Mesendoderm (in vitro differentiated cells): ENCODE results near the gene MYBPHL.

Experiments used
- DNase-seq: peaks from one replicate; pipeline ENCODE4 v3.0.0; 2013
- H2AK5ac ChIP-seq: 2 replicates; pipeline ENCODE4 v1.6.1; 2013; ENCODE audit warnings: low read length, inconsistent platforms
- H2BK120ac ChIP-seq: 2 replicates; pipeline ENCODE4 v1.6.1; 2013; ENCODE audit warnings: low read depth, mild to moderate bottlenecking, low read length, moderate library complexity, mixed read lengths
- H2BK15ac ChIP-seq: replicated peaks from 2 replicates; pipeline ENCODE4 v1.6.1; 2013; ENCODE audit warnings: low read depth, mild to moderate bottlenecking, moderate library complexity
- H2BK5ac ChIP-seq: 2 replicates; pipeline ENCODE4 v1.6.1; 2013; ENCODE audit warnings: low read length, inconsistent platforms
- H3K18ac ChIP-seq: 2 replicates; pipeline ENCODE4 v1.6.1; 2013; ENCODE audit warnings: mild to moderate bottlenecking, low read length, mixed read lengths
- H3K23ac ChIP-seq: one replicate; pipeline ENCODE4 v1.6.1; 2013; ENCODE audit warnings: low read length
- H3K27ac ChIP-seq: 2 replicates; pipeline ENCODE4 v1.5.1; 2013; ENCODE audit warnings: low read depth, mild to moderate bottlenecking, inconsistent platforms, low read length, moderate library complexity
- H3K27me3 ChIP-seq: 2 replicates; pipeline ENCODE4 v1.6.1; 2013; ENCODE audit warnings: low read length, control low read depth, mild to moderate bottlenecking, inconsistent platforms; ENCODE audit not compliant: insufficient read depth, poor library complexity
- H3K36me3 ChIP-seq: 2 replicates; pipeline ENCODE4 v1.6.1; 2013; ENCODE audit warnings: low read length, inconsistent platforms; ENCODE audit not compliant: control insufficient read depth, insufficient read depth
- H3K4ac ChIP-seq: one replicate; pipeline ENCODE4 v1.6.1; 2013; ENCODE audit warnings: low read depth, mild to moderate bottlenecking, low read length, moderate library complexity
- H3K4me1 ChIP-seq: 2 replicates; pipeline ENCODE4 v1.6.1; 2013; ENCODE audit warnings: low read depth, low read length, inconsistent platforms; ENCODE audit not compliant: control insufficient read depth
- H3K4me2 ChIP-seq: 2 replicates; pipeline ENCODE4 v1.6.1; 2013; ENCODE audit warnings: low read length
- H3K4me3 ChIP-seq: 2 replicates; pipeline ENCODE4 v1.5.1; 2013; ENCODE audit warnings: mild to moderate bottlenecking, low read length
- H3K56ac ChIP-seq: one replicate; pipeline ENCODE4 v1.6.1; 2013; ENCODE audit warnings: low read length
- H3K79me1 ChIP-seq: 2 replicates; pipeline ENCODE4 v1.6.1; 2013; ENCODE audit warnings: low read length, inconsistent platforms
- H3K79me2 ChIP-seq: 2 replicates; pipeline ENCODE4 v1.6.1; 2013; ENCODE audit warnings: mild to moderate bottlenecking, low read length; ENCODE audit not compliant: control insufficient read depth, insufficient read depth
- H3K9ac ChIP-seq: 2 replicates; pipeline ENCODE4 v1.6.1; 2013; ENCODE audit warnings: low read length, inconsistent platforms
- H4K5ac ChIP-seq: one replicate; pipeline ENCODE4 v1.6.1; 2013; ENCODE audit warnings: low read length
- H4K8ac ChIP-seq: one replicate; pipeline ENCODE4 v1.6.1; 2013; ENCODE audit warnings: low read depth, mild to moderate bottlenecking, control low read depth, low read length, moderate library complexity
- WGBS: extraction: QIAGEN DNeasy Blood & Tissue Kit; methylation state at CpG from one replicate; pipeline ENCODE4 v1.1.7; 2013; ENCODE audit warnings: low lambda C conversion rate, missing lambda C conversion rate; ENCODE audit not compliant: insufficient coverage; ENCODE audit errors: extremely low coverage; 5-methylcytosine and 5-hydroxymethylcytosine counted together

Gene MYBPHL

GRCh38 chr1:109296782-109297181, 10.0 kb downstream of the MYBPHL start:
- Histone ChIP-seq H3K27me3 (no peaks in the 10 kb centered on the region), H3K23ac (no peak overlapping the region), H3K4me2 (no peak overlapping the region), H3K4me3 (no peak overlapping the region), H3K18ac (no peak overlapping the region), H4K8ac (no peak overlapping the region), H3K9ac (no peak overlapping the region), H3K79me1 (no peaks in the 10 kb centered on the region), H3K56ac (peak overlapping the region; percentile 34), H3K4me1 (no peaks in the 10 kb centered on the region), H3K36me3 (no peaks in the 10 kb centered on the region), H2BK15ac (no peak overlapping the region), H4K5ac (no peak overlapping the region), H3K79me2 (no peaks in the 10 kb centered on the region), H2BK120ac (no peak overlapping the region), H2AK5ac (no peak overlapping the region), H3K4ac (no peak overlapping the region), H3K27ac (no peak overlapping the region), H2BK5ac (no peak overlapping the region)
- no peak for DNase-seq
- WGBS: no CpG with 5 or more reads among the region's 16 CpGs

DNA sequence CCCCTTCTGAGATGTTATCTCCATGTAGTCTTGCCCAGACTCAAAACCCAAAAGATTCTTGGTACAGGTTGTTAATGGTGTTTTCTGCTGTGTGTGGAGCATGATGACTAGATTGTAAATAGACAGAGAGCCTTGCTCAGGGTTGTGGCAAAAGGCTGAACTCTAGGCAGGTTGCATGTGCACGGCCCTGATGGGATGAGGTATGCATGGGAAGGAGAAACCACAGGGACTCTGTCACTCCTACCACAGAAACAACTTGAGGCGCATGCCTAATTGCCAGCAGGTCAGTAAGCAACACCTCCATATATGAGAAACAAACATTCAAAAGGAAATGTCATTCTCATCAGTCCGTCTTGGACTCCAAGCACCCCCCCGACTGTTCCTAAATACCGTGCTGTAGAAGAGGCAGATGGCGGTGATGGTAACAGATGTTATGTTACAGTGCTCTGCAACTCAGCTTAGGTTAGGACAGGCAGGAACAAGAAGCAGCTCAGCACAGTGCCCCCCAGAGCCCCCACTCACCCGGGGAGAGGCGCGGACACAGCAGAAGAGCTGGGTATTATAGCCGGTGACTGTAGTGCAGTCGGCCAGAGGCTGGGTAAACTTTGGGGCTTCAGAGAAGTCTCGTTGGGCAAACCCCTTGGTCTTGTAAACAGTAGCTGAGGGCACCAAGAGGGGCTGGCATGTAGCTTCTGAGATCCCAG, 10.9 kb downstream of the MYBPHL start:
- H4K8ac ChIP-seq: no peak overlapping the region
- H4K5ac ChIP-seq: no peak overlapping the region
- no peak for DNase-seq

DNA sequence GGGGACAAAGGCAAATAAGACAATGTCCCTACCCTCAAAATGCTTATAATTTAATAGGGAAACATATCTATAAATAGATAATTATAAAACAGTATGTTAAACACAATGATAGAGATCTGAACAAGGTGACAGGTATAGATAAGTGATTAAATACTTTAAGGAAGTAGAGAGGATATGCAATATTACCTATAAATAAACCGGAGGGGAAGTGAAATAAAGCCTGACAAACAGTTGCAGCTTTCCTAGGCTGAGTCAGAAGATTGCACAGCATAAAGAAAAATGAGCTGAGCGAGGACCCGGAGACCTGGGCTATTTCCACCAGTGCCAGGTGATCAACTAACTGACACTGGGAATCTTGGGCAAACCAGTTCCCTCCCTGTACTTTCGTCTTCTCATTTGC, 12.3 kb downstream of the MYBPHL start:
- Histone ChIP-seq H3K9ac (no peak overlapping the region), H2BK120ac (no peak overlapping the region), H3K27me3 (no peaks in the 10 kb centered on the region), H3K18ac (no peak overlapping the region), H3K79me2 (no peaks in the 10 kb centered on the region), H3K4ac (no peak overlapping the region), H2BK5ac (no peak overlapping the region), H3K23ac (no peak overlapping the region), H4K8ac (no peak overlapping the region), H2AK5ac (no peak overlapping the region), H3K79me1 (no peaks in the 10 kb centered on the region), H3K56ac (no peak overlapping the region), H3K36me3 (no peaks in the 10 kb centered on the region), H4K5ac (no peak overlapping the region), H3K4me3 (no peak overlapping the region), H3K4me2 (no peak overlapping the region), H2BK15ac (no peak overlapping the region), H3K27ac (no peak overlapping the region), H3K4me1 (no peaks in the 10 kb centered on the region)
- DNase-seq: no peak
- WGBS: no CpG with 5 or more reads among the region's 4 CpGs

More for the DNA sequence above, 10.9 kb downstream of the MYBPHL start:
- Histone ChIP-seq H3K36me3 (no peaks in the 10 kb centered on the region), H3K4me1 (no peaks in the 10 kb centered on the region), H3K4ac (no peak overlapping the region), H3K56ac (no peak overlapping the region), H3K27me3 (no peaks in the 10 kb centered on the region), H3K27ac (no peak overlapping the region), H3K23ac (no peak overlapping the region), H3K4me2 (no peak overlapping the region), H3K79me1 (no peaks in the 10 kb centered on the region), H3K79me2 (no peaks in the 10 kb centered on the region), H3K9ac (no peak overlapping the region), H3K4me3 (no peak overlapping the region), H2AK5ac (no peak overlapping the region), H2BK5ac (no peak overlapping the region), H2BK120ac (no peak overlapping the region), H2BK15ac (no peak overlapping the region), H3K18ac (no peak overlapping the region)
- WGBS: no CpG with 5 or more reads among the region's 12 CpGs

DNA sequence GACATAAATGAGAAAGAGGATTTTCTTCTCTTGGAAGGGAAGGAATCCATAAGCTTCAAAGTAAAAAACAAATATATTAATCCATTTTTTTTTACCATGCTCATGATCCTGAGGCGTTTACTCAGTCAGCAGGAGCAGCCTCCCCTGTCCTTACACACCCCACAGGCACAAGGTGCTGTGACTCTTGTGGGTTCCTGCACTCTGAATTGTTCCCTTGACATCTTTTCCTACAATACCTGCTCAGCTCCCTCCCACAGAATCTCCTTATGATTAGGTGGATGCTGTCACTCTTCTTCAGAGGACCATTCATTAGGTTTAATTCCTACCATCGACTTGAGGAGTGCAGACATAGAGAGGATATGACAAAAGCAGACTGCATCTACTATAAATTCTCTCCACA, 13.8 kb downstream of the MYBPHL start:
- no peak overlapping the region for H4K8ac ChIP-seq
- H2BK5ac ChIP-seq: no peak overlapping the region
- no peak overlapping the region for H2AK5ac ChIP-seq
- DNase-seq: no peak
- no peaks in the 10 kb centered on the region for H3K27me3 ChIP-seq
- H3K36me3 ChIP-seq: no peaks in the 10 kb centered on the region
- no peak overlapping the region for H2BK15ac ChIP-seq
- no peak overlapping the region for H4K5ac ChIP-seq
- no peak overlapping the region for H3K23ac ChIP-seq
- no peak overlapping the region for H3K27ac ChIP-seq
- H3K4ac ChIP-seq: no peak overlapping the region
- no peak overlapping the region for H2BK120ac ChIP-seq
- no peak overlapping the region for H3K4me3 ChIP-seq
- no peak overlapping the region for H3K4me2 ChIP-seq
- H3K4me1 ChIP-seq: no peaks in the 10 kb centered on the region
- no peak overlapping the region for H3K56ac ChIP-seq
- H3K79me1 ChIP-seq: no peaks in the 10 kb centered on the region
- no peaks in the 10 kb centered on the region for H3K79me2 ChIP-seq
- H3K9ac ChIP-seq: no peak overlapping the region
- no CpG with 5 or more reads among the region's 2 CpGs for WGBS
- H3K18ac ChIP-seq: no peak overlapping the region

- Histone ChIP-seq H3K27me3 (no peaks in the 10 kb centered on the region), H3K4me2 (no peak overlapping the region), H3K4ac (no peak overlapping the region), H3K9ac (no peak overlapping the region), H3K79me2 (no peaks in the 10 kb centered on the region), H3K56ac (no peak overlapping the region), H2BK120ac (no peak overlapping the region), H3K79me1 (no peaks in the 10 kb centered on the region), H2BK15ac (no peak overlapping the region), H3K18ac (no peak overlapping the region), H4K5ac (no peak overlapping the region), H3K4me1 (no peaks in the 10 kb centered on the region), H3K23ac (no peak overlapping the region), H2BK5ac (no peak overlapping the region), H3K36me3 (no peaks in the 10 kb centered on the region), H4K8ac (no peak overlapping the region), H3K27ac (no peak overlapping the region), H2AK5ac (no peak overlapping the region), H3K4me3 (no peak overlapping the region)
- no CpG with 5 or more reads among the region's 9 CpGs for WGBS
- DNase-seq: no peak
Observed at GRCh38 chr1:109292364-109292763, 14.4 kb downstream of the MYBPHL start.

GRCh38 chr1:109290998-109291397, 15.8 kb downstream of the MYBPHL start:
- H2BK5ac ChIP-seq: no peak overlapping the region
- no peak overlapping the region for H3K4ac ChIP-seq
- no peak overlapping the region for H3K9ac ChIP-seq
- no peaks in the 10 kb centered on the region for H3K79me2 ChIP-seq
- no peak overlapping the region for H3K23ac ChIP-seq
- no peaks in the 10 kb centered on the region for H3K4me1 ChIP-seq
- no peak overlapping the region for H4K5ac ChIP-seq
- no peaks in the 10 kb centered on the region for H3K79me1 ChIP-seq
- no peak for DNase-seq
- no peak overlapping the region for H3K4me2 ChIP-seq
- H3K36me3 ChIP-seq: no peaks in the 10 kb centered on the region
- no peaks in the 10 kb centered on the region for H3K27me3 ChIP-seq
- no peak overlapping the region for H3K56ac ChIP-seq
- H2BK15ac ChIP-seq: no peak overlapping the region
- whole genome bisulfite sequencing: no CpG with 5 or more reads among the region's 6 CpGs
- H2BK120ac ChIP-seq: no peak overlapping the region
- H4K8ac ChIP-seq: no peak overlapping the region
- H3K4me3 ChIP-seq: no peak overlapping the region
- H3K18ac ChIP-seq: no peak overlapping the region
- no peak overlapping the region for H3K27ac ChIP-seq
- no peak overlapping the region for H2AK5ac ChIP-seq
